ENCODE data around the gene KCNC1.

KCNC1 gene

DNA sequence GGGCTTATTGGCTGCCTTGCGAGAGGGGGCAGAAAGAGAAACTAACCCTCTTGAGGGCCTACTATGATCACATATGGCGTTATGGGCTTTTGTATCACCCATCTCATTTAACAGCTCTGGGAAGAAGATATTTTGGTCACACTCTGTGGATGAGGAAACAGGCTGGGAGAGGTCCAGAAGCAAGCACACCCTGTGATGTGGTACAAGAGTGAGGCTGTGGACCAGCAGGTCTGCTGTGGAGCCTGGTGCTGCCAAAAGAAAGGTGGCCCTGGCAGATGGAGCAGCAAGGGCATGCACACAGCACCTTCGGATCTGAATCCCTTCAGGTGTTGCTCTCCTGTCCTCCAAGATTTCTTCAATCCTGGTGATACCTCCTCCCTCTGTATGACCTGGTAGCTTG lies 64.1 kb downstream of the KCNC1 start:
- TF ChIP-seq, protein P1, sequence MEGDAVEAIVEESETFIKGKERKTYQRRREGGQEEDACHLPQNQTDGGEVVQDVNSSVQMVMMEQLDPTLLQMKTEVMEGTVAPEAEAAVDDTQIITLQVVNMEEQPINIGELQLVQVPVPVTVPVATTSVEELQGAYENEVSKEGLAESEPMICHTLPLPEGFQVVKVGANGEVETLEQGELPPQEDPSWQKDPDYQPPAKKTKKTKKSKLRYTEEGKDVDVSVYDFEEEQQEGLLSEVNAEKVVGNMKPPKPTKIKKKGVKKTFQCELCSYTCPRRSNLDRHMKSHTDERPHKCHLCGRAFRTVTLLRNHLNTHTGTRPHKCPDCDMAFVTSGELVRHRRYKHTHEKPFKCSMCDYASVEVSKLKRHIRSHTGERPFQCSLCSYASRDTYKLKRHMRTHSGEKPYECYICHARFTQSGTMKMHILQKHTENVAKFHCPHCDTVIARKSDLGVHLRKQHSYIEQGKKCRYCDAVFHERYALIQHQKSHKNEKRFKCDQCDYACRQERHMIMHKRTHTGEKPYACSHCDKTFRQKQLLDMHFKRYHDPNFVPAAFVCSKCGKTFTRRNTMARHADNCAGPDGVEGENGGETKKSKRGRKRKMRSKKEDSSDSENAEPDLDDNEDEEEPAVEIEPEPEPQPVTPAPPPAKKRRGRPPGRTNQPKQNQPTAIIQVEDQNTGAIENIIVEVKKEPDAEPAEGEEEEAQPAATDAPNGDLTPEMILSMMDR (IDR thresholded peaks at IDR 0.05), result no peak
- TF ChIP-seq ZFX (IDR thresholded peaks at IDR 0.05; ENCODE audit: borderline replicate concordance), result no peak
- no peak overlapping the region for H3K27ac ChIP-seq

DNA sequence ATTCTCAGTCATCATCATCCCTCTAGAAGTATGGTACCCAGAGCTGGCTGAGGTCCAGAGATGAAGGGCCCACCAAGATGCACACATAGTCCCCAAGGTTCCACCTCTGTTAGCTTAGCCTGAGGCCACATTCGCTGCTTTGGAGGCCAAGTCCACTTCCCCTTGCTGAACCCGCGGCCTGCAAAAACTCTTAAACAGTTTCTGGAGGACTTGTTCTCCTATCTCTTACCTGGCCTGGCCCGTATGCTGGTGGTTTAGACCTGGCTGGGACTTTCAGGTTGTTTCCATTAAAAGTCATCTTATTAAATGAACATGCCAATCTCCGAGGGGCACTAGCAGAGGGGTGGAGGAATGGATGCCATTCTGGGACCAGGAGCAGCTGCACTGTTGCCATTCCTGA lies 64.6 kb downstream of the KCNC1 start:
- no peak for TF ChIP-seq ZFX (IDR thresholded peaks at IDR 0.05; ENCODE audit: borderline replicate concordance)
- TF ChIP-seq, protein P1 (IDR thresholded peaks at IDR 0.05), result no peak
- H3K27ac ChIP-seq, result no peak overlapping the region

DNA sequence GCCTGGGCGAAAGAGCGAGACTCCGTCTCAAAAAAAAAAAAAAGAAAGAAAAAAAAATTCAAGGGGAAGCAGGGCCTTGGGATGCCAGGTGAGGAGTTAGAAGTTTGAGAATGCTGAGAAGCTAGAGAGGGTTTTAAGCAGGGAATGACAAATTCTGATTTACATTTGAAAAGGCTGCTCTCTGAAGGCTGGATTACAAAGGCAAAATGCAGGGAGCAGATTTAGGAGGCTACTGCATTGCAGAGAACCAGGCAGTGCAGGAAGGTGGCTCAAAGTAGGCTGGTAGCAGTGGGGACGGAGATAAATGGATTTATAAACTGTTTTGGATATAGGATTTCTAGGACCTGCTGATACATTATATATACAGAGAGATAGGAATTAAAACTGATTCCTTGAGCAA lies 66.6 kb downstream of the KCNC1 start:
- no peak for TF ChIP-seq ZFX (IDR thresholded peaks at IDR 0.05; ENCODE audit: borderline replicate concordance)
- TF ChIP-seq, protein P1 (IDR thresholded peaks at IDR 0.05), result no peak
- no peak overlapping the region for H3K27ac ChIP-seq

DNA sequence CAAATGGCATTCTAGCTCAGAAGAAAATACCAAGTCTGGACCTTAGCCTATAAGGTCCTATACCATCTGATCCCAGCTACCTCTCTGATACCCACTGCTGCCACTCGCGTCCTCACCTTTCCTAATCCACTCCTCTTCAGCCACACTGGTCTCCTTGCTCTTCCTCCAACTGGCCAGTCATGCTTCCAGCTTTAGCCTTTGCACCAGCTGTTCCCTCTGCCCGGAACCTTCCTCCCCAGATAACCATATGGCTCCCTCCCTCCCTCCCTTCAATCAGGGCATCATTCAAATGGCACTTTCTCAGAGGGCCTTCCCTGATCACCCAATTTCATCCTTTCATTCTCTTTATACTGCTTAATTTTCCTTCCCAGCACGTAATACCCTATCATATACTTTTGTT lies 67.9 kb downstream of the KCNC1 start:
- H3K27ac ChIP-seq, result no peak overlapping the region
- TF ChIP-seq, protein P1 (IDR thresholded peaks at IDR 0.05), result no peak
- no peak for TF ChIP-seq ZFX (IDR thresholded peaks at IDR 0.05; ENCODE audit: borderline replicate concordance)

- H3K27ac ChIP-seq, result no peak overlapping the region
- TF ChIP-seq, protein P1 (IDR thresholded peaks at IDR 0.05), result no peak
Measured at GRCh38 chr11:17803754-17804334, 69.3 kb downstream of the KCNC1 start.

- no peak overlapping the region for H3K27ac ChIP-seq
- no peak for TF ChIP-seq ZFX (IDR thresholded peaks at IDR 0.05; ENCODE audit: borderline replicate concordance)
- TF ChIP-seq, protein P1 (IDR thresholded peaks at IDR 0.05), result no peak
Measured at GRCh38 chr11:17805043-17805442, 70.5 kb downstream of the KCNC1 start.

GRCh38 chr11:17805873-17806272 lies 71.3 kb downstream of the KCNC1 start:
- TF ChIP-seq, protein P1 (IDR thresholded peaks at IDR 0.05), result no peak
- no peak for TF ChIP-seq ZFX (IDR thresholded peaks at IDR 0.05; ENCODE audit: borderline replicate concordance)
- no peak overlapping the region for H3K27ac ChIP-seq
